HepG2 (cell line): ENCODE data around the gene AKR1C4. TPM values are rescaled to one million over a fixed set of nuclear protein-coding genes. Genes with fewer than 3 reads are reported as not detected.

Source experiments
- DMAP1 ChIP-seq: IDR thresholded peaks from 2 replicates; pipeline ENCODE4 v1.6.1; 2016
- ELF3 ChIP-seq: IDR thresholded peaks from 2 replicates; pipeline ENCODE4 v1.6.1; 2016; ENCODE audit warnings: missing genetic modification reagents, missing compliant biosample characterization
- FOSL2 ChIP-seq: sonication (generic); formaldehyde crosslinking; IDR thresholded peaks from 2 replicates; pipeline ENCODE4 v1.4.0; 2020; ENCODE audit warnings: missing genetic modification reagents
- GABPB1 ChIP-seq: IDR thresholded peaks from 2 replicates; pipeline ENCODE4 v1.6.1; 2016; ENCODE audit warnings: mild to moderate bottlenecking, missing genetic modification reagents, moderate library complexity, missing compliant biosample characterization
- HOMEZ ChIP-seq: IDR thresholded peaks from 2 replicates; pipeline ENCODE4 v1.6.1; 2016; ENCODE audit warnings: low read depth
- HOXA3 ChIP-seq: sonication (generic); formaldehyde crosslinking; IDR thresholded peaks from 2 replicates; pipeline ENCODE4 v1.5.0; 2020; ENCODE audit warnings: missing genetic modification reagents
- IRF2 ChIP-seq: IDR thresholded peaks from 2 replicates; pipeline ENCODE4 v1.6.1; 2018; ENCODE audit warnings: missing genetic modification reagents, missing compliant biosample characterization
- MED1 ChIP-seq: sonication (generic); formaldehyde crosslinking; IDR thresholded peaks from 2 replicates; pipeline ENCODE4 v1.4.0; 2020; ENCODE audit warnings: missing genetic modification reagents
- SALL1 ChIP-seq: sonication (generic); formaldehyde crosslinking; IDR thresholded peaks from 2 replicates; pipeline ENCODE4 v1.8.0; 2022; ENCODE audit warnings: mild to moderate bottlenecking, missing genetic modification reagents
- STAG1 ChIP-seq: sonication (generic); formaldehyde crosslinking; IDR thresholded peaks from 2 replicates; pipeline ENCODE4 v1.4.0; 2020; ENCODE audit warnings: missing genetic modification reagents
- TEAD3 ChIP-seq: optimal IDR thresholded peaks from 2 replicates; pipeline ENCODE3; 2016; ENCODE audit warnings: borderline replicate concordance
- ZNF331 ChIP-seq: sonication (generic); formaldehyde crosslinking; IDR thresholded peaks from 2 replicates; pipeline ENCODE4 v1.4.0; 2020; ENCODE audit warnings: missing genetic modification reagents
- ZNF556 ChIP-seq: sonication (generic); formaldehyde crosslinking; IDR thresholded peaks from 2 replicates; pipeline ENCODE4 v1.4.0; 2020; ENCODE audit warnings: mild to moderate bottlenecking, missing genetic modification reagents, borderline replicate concordance
- ZNF597 ChIP-seq: sonication (generic); formaldehyde crosslinking; IDR thresholded peaks from 2 replicates; pipeline ENCODE4 v1.5.0; 2020; ENCODE audit warnings: missing genetic modification reagents
- polyA plus RNA-seq, 8 experiments: library from polyadenylated mRNA; depleted of rRNA in 3 of 8; stranded (reverse) in 7 of 8; unstranded in 1 of 8; fragments of >200 nt; fragmentation: Illumina TruSeq in 4 of 8; extraction: Trizol in 4 of 8; gene quantifications; 2 replicates each; pipeline versions ENCODE4 v1.2.1 to v1.2.3, GENCODE V29; 2011 to 2016; ENCODE audit warnings: low read depth in 4 of 8, missing spikeins in 1 of 8, mixed read lengths in 1 of 8; ENCODE audit not compliant: insufficient read depth in 1 of 8
- total RNA-seq, 5 experiments: library from RNA; depleted of rRNA; stranded (reverse); fragments of >200 nt; fragmentation: Illumina TruSeq; extraction: Trizol; gene quantifications; 2 replicates each; pipeline ENCODE4 v1.2.3, GENCODE V29; 2016; ENCODE audit warnings: low read depth in 1 of 5

AKR1C4 gene
- total and polyA plus RNA-seq, 2 of the 13 experiments (the other 11 are each of a cell fraction or from before 2014, with no cell fraction given), result 0.18 to 1.3 TPM

GRCh38 chr10:5196702-5197113 lies at the start of gene AKR1C4 (continued):
- no peak for TF ChIP-seq ZNF597 (CRISPR knock-in tag)
- TF ChIP-seq TEAD3 (CRISPR knock-in tag), result peak; percentile 25
- TF ChIP-seq STAG1 (CRISPR knock-in tag), result no peak
- TF ChIP-seq HOMEZ (CRISPR knock-in tag), result peak; percentile 17; the same call in 1 of the 2 replicates
- no peak for TF ChIP-seq GABPB1 (CRISPR knock-in tag)
- 0 out of 2 replicates have a peak, but pooled peaks have one; percentile 14 for TF ChIP-seq MED1
- TF ChIP-seq HOXA3 (CRISPR knock-in tag), result no peak
- TF ChIP-seq ZNF331, result 0 out of 2 replicates have a peak, but pooled peaks have one; percentile 13
- 0 out of 2 replicates have a peak, but pooled peaks have one; percentile 14 for TF ChIP-seq SALL1 (CRISPR knock-in tag)
- peak; percentile 29; the same call in 1 of the 2 replicates for TF ChIP-seq FOSL2
- peak; percentile 20; the same call in 1 of the 2 replicates for TF ChIP-seq ELF3
- no peak for TF ChIP-seq ZNF556 (CRISPR knock-in tag)
- peak; percentile 35; the same call in 1 of the 2 replicates for TF ChIP-seq IRF2 (CRISPR knock-in tag)
- no peak for TF ChIP-seq DMAP1 (CRISPR knock-in tag)
- TF ChIP-seq, all 625 proteins: peak for 10
